NOMO-1 treated with dmso at 0.1 percent for 144 hours (cell line): ENCODE data around the gene HCRTR2.
"Not testable (repeated sequence)": the region's sequence is repeated elsewhere in the genome, so short reads cannot be mapped to it uniquely, and the experiment has no call there.

Source experiments
- DNase-seq: peaks from one replicate; lab custom pipeline; 2025; ENCODE audit not compliant: unreplicated experiment; lab: John Stamatoyannopoulos, UW

HCRTR2 gene

GRCh38 chr6:55174211-55175026 is at the start of gene HCRTR2:
HCRTR2 (plus strand) TSS chr6:55174515; CDS start chr6:55174588, 73 bp downstream.
- DNase-seq: no peak

GRCh38 chr6:55130806-55131324 is 43.5 kb upstream of the HCRTR2 start:
- DNase-seq: no peak

- DNase-seq: no peak
Measured at GRCh38 chr6:55131616-55132015, 42.7 kb upstream of the HCRTR2 start.

GRCh38 chr6:55136916-55137315 is 37.4 kb upstream of the HCRTR2 start:
- DNase-seq: no peak

GRCh38 chr6:55137929-55138693 is 36.2 kb upstream of the HCRTR2 start:
- DNase-seq: no peak

GRCh38 chr6:55141611-55142010 is 32.7 kb upstream of the HCRTR2 start:
- DNase-seq: no peak

- no peak for DNase-seq
Measured at GRCh38 chr6:55142610-55143009, 31.7 kb upstream of the HCRTR2 start.

- DNase-seq: no peak
Measured at GRCh38 chr6:55153284-55153683, 21.0 kb upstream of the HCRTR2 start.

GRCh38 chr6:55158784-55159183 is 15.5 kb upstream of the HCRTR2 start:
- DNase-seq: not testable (repeated sequence)

- DNase-seq: no peak
Measured at GRCh38 chr6:55167860-55168259, 6.5 kb upstream of the HCRTR2 start.

- DNase-seq: no peak
Measured at GRCh38 chr6:55175078-55176049, 1.0 kb downstream of the HCRTR2 start.

- DNase-seq: no peak
Measured at GRCh38 chr6:55176958-55177357, 2.6 kb downstream of the HCRTR2 start.

GRCh38 chr6:55180258-55180657 is 5.9 kb downstream of the HCRTR2 start:
- DNase-seq: no peak

- DNase-seq: peak; percentile 24
Measured at GRCh38 chr6:55182016-55182650, 7.8 kb downstream of the HCRTR2 start.

- DNase-seq: no peak
Measured at GRCh38 chr6:55184782-55185530, 10.6 kb downstream of the HCRTR2 start.

GRCh38 chr6:55198715-55199114 is 24.4 kb downstream of the HCRTR2 start:
- no peak for DNase-seq

GRCh38 chr6:55199239-55199638 is 24.9 kb downstream of the HCRTR2 start:
- no peak for DNase-seq

- no peak for DNase-seq
Measured at GRCh38 chr6:55208478-55209458, 34.5 kb downstream of the HCRTR2 start.
